Uterus (tissue), 2 donors: ENCODE measurements around the gene PTPA.

Experiments used
- POLR2A ChIP-seq, 2 donors: fragments of 450-650 bp; IDR thresholded peaks; one replicate each; pipeline ENCODE4 v1.6.1; 2016; ENCODE audit warnings: antibody characterized with exemption in 2 of 2, mild to moderate bottlenecking in 1 of 2, moderate library complexity in 1 of 2
- TF ChIP-seq, protein P1 (sequence below), 4 experiments: fragments of 200-600 bp in 2 of 4; fragments of 450-650 bp in 2 of 4; sonication (generic) in 2 of 4; IDR thresholded peaks; one replicate each; pipeline ENCODE4 v1.5.1; 2016 to 2019; ENCODE audit warnings: antibody characterized with exemption in 4 of 4, mild to moderate bottlenecking in 2 of 4, moderate library complexity in 1 of 4

DNA sequence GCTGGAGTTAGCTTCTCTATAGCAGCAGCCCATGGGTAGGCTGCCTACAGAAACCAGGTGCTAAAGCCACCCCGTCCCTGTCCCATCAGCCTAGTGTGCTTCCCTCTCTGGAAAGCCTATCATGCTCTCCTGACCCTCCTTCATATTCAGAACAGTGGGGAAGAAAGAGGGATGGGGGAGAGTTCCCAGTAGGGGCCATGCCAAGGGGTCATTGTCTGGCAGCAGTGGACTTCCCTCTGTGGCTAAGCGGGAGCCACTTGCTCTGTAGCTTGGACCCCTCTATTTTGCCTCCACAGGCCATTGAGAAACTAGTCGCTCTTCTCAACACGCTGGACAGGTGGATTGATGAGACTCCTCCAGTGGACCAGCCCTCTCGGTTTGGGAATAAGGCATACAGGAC, 17.5 kb downstream of the PTPA start:
- TF ChIP-seq, protein P1, sequence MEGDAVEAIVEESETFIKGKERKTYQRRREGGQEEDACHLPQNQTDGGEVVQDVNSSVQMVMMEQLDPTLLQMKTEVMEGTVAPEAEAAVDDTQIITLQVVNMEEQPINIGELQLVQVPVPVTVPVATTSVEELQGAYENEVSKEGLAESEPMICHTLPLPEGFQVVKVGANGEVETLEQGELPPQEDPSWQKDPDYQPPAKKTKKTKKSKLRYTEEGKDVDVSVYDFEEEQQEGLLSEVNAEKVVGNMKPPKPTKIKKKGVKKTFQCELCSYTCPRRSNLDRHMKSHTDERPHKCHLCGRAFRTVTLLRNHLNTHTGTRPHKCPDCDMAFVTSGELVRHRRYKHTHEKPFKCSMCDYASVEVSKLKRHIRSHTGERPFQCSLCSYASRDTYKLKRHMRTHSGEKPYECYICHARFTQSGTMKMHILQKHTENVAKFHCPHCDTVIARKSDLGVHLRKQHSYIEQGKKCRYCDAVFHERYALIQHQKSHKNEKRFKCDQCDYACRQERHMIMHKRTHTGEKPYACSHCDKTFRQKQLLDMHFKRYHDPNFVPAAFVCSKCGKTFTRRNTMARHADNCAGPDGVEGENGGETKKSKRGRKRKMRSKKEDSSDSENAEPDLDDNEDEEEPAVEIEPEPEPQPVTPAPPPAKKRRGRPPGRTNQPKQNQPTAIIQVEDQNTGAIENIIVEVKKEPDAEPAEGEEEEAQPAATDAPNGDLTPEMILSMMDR (IDR thresholded peaks at IDR 0.05) = no peak
- no peak for TF ChIP-seq POLR2A (IDR thresholded peaks at IDR 0.05)
